ENCODE results near the gene MRPS30.

DNA sequence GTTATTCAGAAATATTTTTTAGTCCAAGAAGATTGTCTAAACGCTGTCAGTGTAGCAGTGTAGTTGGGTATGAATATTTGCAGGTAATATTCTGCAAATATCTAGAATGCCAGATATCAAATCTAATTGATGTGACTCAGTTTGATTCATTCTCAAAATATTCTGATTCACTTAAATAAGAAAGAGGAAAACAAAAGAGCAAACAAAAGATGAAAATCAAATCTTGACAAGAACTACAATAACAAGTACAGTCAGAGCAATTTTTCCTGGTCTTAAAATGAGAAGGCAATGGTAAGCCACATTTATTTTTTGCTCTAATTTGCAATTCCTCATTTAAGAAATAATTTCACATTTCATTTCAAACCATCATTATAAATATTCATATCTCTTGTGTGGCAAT is 36.0 kb downstream of the MRPS30 start:
- TF ChIP-seq, protein P1, sequence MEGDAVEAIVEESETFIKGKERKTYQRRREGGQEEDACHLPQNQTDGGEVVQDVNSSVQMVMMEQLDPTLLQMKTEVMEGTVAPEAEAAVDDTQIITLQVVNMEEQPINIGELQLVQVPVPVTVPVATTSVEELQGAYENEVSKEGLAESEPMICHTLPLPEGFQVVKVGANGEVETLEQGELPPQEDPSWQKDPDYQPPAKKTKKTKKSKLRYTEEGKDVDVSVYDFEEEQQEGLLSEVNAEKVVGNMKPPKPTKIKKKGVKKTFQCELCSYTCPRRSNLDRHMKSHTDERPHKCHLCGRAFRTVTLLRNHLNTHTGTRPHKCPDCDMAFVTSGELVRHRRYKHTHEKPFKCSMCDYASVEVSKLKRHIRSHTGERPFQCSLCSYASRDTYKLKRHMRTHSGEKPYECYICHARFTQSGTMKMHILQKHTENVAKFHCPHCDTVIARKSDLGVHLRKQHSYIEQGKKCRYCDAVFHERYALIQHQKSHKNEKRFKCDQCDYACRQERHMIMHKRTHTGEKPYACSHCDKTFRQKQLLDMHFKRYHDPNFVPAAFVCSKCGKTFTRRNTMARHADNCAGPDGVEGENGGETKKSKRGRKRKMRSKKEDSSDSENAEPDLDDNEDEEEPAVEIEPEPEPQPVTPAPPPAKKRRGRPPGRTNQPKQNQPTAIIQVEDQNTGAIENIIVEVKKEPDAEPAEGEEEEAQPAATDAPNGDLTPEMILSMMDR (IDR thresholded peaks at IDR 0.05), result no peak
- no peak for TF ChIP-seq ZFX (IDR thresholded peaks at IDR 0.05; ENCODE audit: borderline replicate concordance)

Measured in 22Rv1 (cell line).